Superior temporal gyrus (tissue), 1 donor: ENCODE data around the gene CARD14.

Experiments
- DNase-seq: peaks from one replicate; pipeline ENCODE4 v3.0.0-alpha.2; 2016; ENCODE audit errors: extremely low spot score

Gene CARD14

DNA sequence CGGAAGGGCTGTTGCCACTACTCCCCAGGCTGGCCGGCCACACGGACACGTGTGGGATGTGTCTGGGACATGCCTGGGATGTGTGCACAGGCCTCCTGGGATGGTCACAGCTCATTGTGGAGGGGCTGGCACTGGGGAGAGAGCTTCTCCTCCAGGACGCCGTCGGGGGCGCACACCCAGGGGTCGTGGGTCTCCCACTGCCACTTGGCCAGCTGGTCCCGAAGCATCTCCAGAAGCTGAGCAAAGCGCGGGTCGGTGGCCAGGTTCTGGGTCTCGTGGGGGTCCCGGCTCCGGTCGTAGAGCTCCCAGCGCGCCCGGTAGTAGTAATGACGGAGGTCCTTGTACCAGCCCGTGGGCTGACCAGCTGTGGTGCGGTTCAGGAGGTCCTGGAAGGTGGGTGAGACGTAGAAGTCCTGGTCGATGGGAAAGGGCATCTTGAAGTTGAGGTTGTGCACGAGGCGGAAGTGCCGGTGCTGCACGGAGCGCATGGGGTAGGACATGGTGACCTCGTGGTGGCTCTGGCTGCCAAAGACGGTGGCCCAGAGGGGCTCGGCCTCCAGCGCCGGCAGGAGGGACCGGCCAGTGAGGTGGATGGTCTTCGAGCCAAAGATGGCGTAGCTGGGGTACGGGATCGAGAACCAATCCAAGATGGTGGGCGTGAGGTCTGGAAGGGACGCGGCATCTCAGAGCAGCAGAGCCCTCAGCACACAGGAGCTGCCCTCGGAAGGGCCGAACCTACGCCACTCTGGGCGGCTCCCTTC, 40.7 kb downstream of the CARD14 start:
- DNase-seq, result no peak

DNA sequence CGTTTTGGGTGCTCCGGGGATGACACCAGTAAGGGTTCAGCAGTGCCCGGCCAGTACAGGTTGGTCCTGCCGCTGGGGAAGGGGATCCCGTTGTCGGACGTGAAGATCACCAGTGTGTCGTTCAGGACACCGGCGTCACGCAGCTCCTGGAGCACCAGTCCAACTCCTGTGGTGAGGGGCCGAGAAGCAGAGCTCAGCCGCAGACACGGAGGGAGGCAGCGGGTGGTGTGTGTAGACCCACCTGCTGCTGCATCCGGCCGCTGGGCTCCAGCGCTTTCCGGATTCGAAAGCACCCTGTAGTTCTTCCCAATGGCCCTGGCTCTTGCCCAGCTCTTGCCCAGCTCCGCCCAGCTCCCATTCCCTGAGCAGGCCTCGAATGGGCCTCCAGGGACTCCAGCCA, 42.3 kb downstream of the CARD14 start:
- no peak for DNase-seq

DNA sequence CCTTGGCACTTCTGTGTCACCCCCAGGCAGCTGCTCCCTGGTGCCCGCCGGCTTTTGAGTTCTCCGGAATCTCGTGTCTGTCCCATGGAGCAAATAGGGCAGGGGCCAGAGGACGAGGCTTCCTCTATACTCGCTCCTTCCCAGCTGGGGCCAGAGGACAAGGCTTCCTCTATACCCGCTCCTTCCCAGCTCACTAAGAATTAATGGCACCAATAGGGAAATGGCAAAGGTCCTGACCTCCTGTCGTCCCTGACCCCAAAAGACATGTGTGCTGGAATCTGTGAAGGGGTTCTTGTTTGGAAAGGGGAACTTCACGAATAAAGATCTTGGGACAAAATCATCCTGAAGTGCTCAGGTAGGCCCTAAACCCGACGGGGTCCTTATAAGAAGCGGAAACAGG, 42.7 kb downstream of the CARD14 start:
- DNase-seq, result no peak

DNA sequence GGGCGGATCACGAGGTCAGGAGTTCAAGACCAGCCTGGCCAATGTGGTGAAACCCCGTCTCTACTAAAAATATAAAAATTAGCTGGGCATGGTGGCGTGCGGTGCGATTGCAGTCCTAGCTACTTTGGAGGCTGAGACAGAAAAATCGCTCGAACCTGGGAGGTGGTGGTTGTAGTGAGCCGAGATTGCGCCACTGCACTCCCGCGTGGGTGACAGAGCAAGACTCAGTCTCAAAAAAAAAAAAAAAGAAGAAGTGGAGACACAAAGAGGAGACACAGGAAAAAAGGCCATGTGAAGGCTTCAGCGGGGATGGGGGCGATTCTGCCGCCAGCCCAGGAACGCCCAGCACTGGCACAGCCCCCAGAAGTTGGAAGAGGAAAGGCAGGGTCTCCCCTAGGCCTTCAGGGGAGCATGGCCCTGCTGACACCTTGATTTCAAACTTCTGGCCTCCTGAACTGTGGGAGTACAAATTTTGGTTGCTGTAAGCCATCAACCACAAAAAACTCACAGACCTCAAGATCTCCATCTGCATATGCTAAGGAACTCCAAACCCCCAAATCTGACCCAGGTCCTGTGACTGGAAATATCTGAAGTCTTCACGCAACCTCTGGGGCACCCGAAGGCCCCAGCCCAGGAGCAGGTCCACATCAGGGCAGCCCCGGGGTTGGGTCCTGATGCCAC, 43.3 kb downstream of the CARD14 start:
- DNase-seq, result no peak

DNA sequence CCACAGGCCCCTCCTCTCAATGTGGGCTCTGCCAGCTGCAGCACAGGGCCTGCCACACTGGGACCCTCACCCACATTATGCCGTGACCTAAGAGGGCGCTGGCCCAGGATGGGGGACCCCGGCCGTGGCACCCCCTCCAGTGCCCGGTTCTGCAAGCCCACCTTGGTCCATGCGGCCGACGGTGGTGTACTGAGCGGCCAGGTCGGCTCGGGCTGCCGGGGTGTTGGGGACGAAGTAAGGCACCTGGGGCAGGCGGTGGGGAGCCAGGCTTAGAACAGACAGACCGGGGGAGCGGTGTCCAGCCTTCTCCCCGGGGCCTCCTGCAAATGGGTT, 43.8 kb downstream of the CARD14 start:
- no peak for DNase-seq

DNA sequence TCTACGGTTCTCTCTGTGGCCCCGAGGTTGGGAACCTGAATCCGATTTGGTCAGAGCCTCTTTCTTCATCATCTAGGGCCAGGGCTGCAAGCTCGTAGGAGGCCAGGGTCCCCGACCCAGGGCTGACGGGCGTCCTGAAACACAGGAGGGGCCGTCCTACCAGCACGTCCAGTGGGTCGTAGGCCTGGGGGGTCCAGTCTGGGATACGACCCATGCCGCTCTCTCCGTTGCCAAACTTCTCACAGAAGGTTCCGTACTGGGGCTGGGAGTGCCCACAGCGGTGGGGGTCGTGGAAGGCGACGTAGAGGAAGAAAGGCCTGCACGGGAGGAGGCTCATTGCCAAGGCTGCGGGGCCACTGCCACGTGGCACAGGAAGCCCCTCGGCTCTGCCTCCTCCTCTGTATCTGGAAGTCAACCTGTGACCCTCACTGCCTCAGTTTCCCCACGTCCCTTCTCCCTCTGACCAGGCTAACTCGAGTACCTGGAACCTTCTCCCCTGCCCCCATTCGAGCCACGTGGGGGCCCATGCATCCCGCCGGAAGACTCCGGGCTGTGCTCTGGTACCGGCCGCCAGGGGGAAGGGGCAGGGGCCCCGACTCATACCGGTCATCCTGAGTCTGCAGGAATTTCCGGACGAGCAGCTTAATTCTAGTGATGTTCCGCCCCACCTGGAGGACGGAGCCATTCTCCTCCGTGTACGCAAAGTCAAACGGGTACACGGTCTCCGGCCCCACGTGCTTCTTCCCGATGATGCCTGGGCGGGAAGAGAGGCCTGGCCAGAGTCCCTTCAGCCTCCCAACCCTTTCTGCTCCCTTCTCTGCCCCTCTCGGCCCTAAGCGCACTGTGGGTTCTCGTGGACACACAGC, 44.4 kb downstream of the CARD14 start:
- DNase-seq, result no peak

DNA sequence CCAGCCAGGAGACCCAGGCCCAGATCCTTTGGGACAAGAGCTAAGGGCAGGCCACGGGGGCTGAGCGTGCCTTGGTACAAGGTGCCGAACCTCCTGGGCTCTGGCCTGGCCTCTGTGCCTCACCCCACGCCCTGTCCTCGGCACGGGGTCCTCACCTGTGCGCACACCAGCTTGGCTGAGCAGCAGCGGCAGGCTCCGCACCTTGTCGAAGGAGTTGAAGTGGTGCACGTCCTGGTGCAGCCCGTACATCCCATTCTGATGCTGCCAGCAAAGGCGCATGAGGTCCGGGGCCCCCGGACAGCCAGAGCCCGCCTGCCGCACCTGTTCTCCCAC, 45.0 kb downstream of the CARD14 start:
- DNase-seq, result no peak

DNA sequence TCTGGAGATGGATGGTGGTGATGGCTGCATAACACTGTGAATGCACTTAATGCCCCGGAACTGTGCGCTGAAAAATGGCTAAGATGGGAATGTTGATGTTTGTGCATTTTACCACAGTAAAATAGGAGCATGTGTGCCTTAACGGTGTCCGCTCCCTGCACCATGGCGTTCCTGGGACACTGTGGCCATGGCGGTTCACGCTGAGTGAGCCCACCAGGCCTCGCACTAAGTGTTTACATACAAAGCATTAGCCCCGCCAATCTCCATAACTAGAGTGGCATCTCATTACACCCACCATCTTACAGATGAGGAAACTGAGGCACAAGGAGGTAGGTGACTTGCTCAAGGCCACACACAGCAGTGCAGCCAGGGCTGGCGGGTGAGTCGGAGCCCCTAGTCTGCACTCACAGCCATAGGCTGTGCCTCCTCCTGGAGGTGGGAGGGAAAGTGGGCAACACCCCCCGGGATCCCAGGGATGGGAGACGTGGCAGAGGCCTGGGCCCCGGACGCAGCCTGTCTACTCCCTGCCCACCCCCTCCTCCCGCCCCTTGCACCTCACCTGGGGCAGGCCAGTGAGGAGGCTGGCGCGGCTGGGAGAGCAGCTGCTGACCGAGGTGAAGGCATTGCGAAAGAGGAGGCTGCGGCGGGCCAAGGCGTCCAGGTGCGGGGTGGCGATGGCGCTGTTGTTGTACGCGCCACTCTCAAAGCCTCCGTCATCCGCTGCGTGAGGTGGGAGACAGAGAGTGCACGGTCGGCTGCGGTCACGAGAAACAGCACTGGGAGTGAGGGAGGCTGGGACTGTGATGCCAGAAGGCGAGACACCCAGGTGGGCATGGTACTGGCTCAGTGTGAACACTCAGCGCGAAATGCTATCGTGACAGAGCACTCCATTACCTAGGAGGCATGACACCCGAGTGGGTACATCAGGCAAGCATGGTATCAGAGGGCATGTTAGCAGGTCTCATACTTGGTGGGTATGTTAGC, 46.9 kb downstream of the CARD14 start:
- no peak for DNase-seq

DNA sequence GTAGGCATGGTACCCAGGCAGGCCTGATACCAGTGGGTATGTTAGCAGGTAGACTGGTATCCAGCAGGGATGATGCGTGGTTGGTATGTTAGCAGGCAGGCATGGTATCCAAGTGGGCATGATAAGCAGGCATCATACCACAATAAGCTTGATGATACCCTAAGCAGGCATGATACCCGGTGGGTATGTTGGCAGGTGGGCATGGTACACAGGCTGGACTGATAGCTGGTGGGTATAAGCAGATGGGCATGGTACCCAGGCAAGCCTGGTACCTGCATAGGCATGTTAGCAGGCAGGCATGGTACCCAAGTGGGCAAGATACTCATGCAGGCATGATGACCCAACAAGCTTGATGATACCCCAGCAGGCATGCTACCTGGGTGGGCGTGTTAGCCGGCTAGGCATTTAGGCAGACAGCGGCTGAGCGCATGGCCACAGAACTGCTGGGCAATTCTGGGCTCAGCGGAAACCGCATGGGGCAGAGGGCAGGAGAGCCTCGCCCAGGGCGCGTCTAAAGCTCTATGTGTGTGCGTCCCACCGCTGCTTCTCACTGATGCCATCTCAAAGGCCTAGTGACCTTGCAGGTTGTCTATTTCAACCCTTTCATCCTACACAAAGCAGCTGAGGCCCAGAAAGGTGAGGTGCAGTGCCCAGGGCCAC, 48.0 kb downstream of the CARD14 start:
- DNase-seq, result no peak

DNA sequence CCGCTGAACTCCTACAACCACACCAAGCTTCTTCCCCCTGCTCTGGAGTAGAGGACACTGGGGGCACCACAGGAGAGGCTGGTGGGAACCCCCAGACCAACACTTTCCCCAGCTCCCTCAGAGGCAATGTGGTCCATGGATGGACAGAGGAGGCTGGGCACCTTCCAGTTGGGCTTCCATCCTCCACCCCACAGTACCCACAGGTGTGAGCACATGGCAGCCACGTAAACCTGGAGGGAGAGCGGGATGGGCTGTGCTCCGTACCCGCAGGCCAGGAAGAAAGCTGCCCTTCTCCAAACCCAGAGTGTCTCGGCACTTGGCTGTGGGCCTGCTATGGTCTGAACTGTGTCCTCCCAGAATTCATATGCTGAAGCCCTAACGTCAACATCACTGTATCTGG, 48.6 kb downstream of the CARD14 start:
- no peak for DNase-seq

DNA sequence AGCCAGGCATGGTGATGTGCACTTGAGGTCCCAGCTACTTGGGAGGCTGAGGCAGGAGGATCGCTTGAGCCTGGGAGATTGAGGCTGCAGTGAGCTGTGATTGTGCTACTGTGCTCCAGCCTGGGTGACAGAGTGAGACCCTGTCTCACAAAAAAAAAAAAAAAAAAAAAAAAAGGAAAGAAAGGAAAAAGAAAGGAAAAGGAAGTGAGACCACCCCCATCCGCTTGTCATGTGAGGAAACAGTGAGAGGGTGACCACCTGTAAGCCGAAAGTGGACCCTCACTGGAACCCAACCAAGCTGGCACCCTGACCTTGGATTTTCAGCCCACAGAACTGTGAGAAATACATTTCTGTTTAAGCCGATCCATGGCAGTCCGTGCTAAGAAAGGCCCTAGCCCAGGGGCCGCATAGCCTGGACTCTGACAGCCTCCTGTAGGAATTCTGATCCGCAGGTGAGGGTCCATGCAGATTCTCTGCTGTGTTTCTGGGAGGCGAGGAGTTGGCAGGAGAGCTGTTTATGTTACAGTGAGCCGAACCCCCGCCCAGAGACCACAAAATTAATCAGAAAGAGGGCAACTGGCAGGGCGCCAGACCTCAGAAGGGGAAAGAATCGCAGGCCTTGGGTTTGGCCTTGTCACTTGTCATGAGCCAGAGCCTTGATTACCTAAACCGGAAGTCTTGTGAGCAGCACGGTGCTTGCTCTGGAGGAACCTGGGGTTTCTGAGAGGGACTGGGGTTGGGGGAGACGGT, 49.4 kb downstream of the CARD14 start:
- peak; percentile 10 for DNase-seq

DNA sequence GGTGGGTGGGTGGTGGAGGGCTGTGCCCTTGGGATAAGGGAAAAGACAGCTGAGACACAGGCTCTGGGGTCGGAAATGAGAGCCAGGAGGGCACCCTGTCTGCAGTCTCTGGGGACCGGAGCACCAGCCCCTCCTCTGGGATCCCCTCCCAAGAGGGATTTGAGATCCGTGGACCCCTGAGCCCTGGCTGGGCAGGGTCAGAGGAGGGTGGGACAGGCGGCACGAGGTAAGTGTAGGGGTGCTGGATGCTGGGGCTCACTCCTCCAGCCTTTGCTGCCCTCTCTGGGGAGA, 49.9 kb downstream of the CARD14 start:
- no peak for DNase-seq

DNA sequence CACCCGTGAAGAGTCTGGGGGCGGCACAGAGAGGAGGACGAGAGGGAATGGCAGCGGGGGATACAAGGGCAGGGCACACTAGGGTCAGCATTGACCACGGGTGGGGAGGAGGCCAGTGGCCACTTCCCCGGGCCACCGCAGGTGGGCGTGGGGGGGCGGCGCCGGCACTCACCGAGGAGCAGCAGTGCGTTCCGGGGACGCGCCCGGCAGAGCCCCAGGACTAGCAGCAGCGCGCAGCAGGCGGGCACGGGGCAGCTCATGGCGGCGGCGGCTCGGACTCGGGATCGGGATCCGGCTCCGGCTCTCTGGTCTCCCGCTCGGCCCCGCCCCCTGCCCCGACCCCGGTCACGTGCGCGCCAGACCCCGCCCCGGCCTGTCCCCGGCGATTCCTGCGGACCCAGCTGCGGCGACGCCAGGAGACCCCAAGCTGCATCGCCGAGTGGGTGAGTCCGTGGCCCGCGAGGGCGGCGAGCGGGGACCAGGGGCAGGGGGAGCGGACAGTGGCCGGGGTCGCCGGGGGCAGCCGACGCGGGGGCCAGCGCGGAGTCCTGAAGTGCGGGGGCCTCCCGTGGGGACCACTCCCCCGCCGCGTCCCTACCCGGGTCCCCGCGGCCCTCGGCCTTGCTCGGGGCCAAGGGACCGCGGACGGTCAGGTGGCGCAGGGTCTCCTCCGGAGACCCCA, 50.4 kb downstream of the CARD14 start, which contains the start of the genes SGSH and SLC26A11:
Gene SGSH, minus strand, starts transcription at position 280 of the 682 bp plus-strand sequence. Its CDS starts 20 bp downstream, at position 260.
Gene SLC26A11, plus strand, starts transcription at position 374 of the 682 bp plus-strand sequence. CDS start 1,134 bp downstream, outside the sequence.
- DNase-seq, result peak; percentile 10

DNA sequence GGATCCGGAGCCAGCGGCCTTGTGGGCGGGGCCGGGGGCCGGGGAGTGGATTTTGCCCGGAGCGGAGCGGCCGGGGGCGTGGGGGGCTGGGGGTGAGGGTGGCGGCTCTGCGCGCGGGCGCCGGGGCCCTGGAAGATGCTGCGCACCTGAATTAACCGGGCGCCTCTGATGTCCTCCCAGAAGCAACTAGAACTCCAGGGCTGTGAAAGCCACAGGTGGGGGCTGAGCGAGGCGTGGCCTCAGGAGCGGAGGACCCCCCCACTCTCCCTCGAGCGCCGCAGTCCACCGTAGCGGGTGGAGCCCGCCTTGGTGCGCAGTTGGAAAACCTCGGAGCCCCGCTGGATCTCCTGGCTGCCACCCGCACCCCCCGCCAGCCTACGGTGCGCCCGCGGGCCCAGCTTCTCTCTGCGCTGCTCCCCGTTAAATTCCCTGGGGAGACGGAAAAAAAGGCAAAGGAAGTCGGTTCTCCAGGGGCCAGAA, 50.9 kb downstream of the CARD14 start:
- DNase-seq, result peak; percentile 18

DNA sequence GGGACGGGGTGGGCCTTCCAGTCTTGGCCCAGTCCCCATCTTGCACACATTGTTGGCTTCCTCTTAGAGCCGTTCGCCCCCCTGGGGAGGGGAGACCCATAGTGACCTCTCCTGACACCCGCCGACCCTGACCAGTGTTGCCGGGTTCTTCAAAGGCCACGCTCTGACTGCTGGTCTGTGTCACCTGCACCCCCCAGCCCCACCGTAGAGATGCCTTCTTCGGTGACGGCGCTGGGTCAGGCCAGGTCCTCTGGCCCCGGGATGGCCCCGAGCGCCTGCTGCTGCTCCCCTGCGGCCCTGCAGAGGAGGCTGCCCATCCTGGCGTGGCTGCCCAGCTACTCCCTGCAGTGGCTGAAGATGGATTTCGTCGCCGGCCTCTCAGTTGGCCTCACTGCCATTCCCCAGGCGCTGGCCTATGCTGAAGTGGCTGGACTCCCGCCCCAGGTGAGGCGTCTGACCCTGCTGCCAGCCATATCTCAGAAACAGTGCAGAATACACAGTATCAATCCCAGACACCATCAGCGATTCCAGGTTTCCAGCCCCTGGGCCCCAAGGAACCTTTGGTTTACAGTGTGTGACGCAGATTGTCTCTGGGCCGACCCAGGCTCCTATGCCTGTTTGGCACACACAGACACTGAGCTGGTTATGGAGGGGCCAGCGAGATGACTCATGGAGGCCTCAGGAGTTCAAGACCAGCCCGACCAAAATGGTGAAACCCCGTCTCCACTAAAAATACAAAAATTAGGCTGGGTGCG, 51.7 kb downstream of the CARD14 start:
- DNase-seq, result no peak

DNA sequence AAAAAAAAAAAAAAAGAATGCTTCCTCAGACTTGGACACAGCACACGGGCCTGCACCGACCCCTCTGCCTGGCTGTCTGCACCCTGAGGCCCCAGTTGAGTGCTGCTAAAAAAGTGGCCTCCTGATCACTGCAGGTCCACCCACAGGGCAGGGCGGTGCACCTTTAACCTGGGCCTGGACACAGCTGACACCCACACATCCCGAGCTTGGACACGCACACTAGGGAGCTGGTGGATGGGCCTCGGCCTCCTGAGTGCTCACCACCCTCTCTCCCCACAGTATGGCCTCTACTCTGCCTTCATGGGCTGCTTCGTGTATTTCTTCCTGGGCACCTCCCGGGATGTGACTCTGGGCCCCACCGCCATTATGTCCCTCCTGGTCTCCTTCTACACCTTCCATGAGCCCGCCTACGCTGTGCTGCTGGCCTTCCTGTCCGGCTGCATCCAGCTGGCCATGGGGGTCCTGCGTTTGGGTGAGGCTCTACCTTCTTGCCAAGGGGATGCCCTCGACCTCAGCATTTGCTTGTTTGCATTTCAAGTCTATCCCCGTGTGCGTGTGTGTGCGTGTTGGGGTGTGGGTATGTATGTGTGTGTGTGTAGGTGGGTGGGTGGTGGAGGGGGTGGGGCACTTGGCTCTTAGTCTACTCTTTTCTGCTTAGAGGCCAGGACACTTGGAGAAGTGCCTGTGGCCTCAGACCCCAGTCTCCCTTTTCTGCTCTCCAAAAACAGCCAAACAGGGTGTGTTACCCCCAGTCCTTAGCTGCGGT, 52.7 kb downstream of the CARD14 start:
- DNase-seq, result no peak

DNA sequence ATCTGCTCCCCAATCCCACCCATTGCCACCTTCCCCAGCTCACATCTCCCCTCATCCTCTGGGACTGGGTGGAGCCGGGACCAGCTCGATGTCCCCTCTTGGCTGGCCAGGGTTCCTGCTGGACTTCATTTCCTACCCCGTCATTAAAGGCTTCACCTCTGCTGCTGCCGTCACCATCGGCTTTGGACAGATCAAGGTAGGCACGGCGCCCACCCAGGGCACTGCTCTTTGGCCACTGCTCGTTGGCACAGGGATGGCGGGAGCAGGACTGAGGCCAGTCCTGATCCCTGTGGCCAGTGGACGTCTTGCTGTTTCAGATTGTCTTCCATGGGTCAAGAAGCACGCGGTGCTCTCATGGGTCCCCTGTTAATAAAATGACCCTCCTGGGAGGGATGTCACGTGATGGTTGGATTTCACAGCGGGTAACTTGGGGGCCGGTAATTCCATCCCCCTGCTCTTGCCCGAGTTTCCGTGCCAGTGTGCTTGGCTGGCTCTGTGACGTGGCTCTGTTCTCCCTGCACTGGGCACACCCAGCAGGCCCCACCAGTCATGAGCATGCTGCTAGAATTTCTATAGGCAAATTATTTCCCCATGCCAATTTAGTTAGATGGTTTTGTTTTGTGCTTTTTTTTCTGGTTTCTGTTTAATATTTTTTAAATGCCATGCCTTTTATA, 53.4 kb downstream of the CARD14 start:
- DNase-seq, result no peak
